HG02623 (cell line): ENCODE measurements around the gene AGR3.
"Not testable (repeated sequence)": the region's sequence is repeated elsewhere in the genome, so short reads cannot be mapped to it uniquely, and the experiment has no call there.

Experiments used
- ATAC-seq: cut with Tn5 transposase; IDR thresholded peaks from one replicate; pipeline ENCODE4 v1.9.1; 2021; ENCODE audit warnings: moderate library complexity; ENCODE audit not compliant: unreplicated experiment

Gene AGR3

DNA sequence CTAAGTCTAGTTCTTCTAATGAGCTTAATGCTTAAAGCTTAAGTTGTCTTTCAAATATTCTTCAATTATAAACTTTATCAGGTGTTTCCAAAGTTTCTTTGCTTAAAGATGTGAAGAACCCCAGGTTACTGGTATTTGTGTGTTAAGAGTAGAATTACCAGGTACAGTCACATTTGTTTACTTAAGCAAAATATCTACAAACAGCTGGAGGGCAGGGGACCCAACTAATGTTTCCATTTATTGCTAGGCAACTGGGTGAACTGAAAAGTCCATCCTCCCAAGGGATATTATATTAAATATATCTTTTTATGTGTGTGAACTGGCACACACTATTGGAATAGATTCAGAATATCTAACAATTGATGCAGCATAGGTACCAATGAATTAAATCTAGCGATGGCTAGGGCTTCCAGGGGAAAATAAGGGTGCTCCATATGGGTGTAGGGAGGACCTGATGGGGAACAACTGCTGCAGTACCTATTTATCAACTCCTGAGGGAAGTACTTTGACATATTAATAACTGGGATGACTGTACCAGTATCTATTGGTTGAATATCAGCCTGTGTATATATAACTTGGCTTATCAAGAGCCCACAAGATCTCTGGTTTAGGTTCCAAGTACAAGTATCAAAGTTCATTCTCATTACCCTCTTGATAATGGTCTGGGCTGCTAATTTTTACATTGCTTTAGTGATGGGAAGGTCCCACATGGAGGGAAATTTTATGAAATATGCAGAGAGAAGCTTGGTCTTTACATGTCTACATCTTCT lies 10.3 kb upstream of the AGR3 start:
- no peak for ATAC-seq

GRCh38 chr7:16891338-16891737 lies 9.6 kb upstream of the AGR3 start:
- peak; percentile 57 for ATAC-seq

GRCh38 chr7:16889851-16890415 lies 8.2 kb upstream of the AGR3 start:
- ATAC-seq = no peak

- ATAC-seq = no peak
Observed at GRCh38 chr7:16889305-16889704, 7.5 kb upstream of the AGR3 start.

DNA sequence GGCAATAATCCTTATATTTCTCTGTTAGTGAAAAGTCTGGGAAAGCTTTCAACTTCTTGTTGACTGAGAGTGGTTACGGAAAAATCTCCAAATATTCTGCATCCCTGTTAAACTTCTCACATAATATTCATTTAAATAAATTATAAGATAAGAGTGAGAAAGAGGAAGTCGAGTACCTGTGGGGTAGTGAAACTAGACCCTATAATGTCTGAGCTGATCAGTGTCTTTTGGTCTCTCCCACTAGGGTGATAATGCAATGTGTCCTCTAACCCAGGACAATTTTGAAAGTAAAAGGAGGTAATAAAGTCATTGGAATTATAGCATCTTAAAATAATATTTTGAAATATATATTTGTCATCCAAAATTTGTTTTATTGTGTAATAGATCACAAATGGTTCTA lies 2.1 kb upstream of the AGR3 start:
- ATAC-seq = no peak

DNA sequence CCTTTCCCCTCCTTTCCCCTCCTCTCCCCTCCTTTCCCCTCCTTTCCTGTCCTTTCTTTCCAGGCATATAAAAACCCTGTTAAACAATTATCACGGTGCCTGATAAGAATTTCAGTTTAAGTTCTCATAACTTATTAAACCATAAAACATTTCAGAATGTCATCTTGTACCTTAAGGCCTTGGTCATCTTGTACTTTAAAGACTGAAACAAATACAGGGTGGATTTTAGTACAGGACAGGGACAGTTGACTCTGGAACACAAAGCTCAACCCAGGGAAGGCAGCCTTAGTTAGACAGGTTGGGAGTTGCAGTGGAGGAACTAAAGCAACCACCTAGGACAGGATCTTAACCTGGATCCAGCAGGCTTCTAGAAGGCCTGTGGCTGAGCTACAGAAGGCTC lies 1.2 kb downstream of the AGR3 start:
- ATAC-seq = no peak

DNA sequence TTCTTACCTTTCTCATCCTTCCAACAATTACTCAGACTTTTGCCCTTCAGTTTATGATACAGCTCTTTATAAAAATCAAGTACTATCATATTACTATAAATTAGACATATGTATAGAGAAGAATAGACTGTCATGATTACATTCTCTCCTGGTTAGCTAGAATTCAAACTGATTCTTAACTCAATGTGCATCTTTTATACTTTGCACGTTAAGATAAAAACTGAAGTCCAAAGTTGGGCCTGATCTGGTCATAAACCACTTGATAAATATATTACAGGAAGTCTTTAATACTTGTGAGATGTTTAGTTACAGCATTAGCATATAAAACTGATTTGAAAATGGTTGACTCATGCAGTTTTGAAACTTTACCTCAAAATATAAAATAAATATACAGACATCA lies 2.6 kb downstream of the AGR3 start:
- ATAC-seq = no peak

GRCh38 chr7:16875861-16876260 lies 5.9 kb downstream of the AGR3 start:
- no peak for ATAC-seq

DNA sequence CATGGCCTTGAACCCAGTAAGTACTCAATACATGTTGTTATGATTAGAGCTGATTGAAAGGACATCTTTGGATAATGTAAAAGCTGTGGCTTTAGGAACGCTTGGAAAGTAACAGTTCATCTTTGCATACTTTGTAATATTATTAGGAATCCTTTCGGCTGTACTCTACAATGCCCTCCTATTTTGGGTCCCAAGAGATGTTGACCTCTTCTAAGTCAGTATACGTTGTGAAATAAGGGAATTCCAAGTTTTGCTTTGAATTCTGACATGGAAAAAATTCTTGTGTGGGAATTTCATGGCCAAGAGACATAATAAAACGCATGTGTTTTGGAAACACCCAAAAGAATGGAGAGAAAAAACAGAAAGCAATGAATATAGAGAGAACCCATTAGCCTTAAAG lies 7.7 kb downstream of the AGR3 start:
- ATAC-seq = no peak

DNA sequence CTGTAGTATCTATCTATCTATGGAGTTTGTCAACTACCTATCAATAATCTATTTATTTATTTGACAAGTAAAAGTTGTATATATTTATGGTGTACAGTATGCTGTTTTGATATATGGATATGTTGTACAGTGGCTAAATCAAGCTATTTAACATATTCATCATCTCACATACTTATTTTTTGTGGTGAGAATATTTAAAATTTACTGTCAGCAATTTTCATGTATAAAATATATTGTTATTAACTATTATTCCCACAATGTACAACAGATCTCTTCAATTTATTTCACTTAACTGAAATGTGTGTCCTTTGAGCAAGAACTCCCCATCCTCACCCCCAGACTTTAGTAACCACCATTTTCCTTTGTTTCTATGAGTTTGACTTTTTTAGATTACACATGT lies 14.5 kb downstream of the AGR3 start:
- no peak for ATAC-seq

GRCh38 chr7:16853189-16853588 lies 28.6 kb downstream of the AGR3 start:
- ATAC-seq = not testable (repeated sequence)

- ATAC-seq = no peak
Observed at GRCh38 chr7:16851829-16852228, 30.0 kb downstream of the AGR3 start.

GRCh38 chr7:16850614-16851466 lies 30.9 kb downstream of the AGR3 start:
- ATAC-seq = no peak

DNA sequence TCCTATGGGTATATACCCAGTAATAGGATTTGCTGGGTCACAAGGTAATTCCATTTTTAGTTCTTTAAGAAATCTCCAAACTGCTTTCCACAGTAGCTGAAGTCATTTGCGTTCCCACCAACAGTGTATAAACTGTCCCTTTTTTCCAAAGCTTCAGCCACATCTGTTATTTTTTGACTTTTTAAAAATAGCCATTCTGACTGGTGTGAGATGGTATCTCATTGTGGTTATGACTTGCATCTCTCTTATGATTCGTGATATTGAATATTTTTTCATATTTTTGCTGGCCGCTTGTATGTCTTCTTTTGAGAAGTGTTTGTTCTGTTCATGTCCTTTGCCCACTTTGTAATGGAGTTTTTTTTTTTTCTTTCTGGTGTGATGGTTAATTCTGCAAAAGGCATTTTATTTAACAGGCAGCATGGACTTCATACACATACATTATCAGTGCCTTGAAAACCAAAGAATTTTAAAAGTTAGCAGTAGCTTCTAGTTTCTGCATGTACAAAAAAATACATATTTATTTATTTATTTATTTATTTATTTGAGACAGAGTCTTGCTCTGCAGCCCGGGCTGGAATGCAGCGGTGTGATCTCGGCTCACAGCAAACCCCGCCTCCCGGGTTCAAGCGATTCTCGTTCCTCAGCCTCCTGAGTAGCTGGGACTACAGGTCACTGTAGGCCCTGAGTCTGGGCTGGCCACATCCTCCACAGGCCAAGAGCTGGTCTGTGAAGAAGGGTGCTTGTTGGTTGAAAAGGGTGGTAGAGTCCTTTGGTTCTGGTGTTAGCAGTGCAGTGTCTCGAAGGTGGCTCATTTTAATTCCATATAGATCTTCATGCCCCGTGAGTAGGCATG lies 32.3 kb downstream of the AGR3 start:
- ATAC-seq = no peak

- no peak for ATAC-seq
Observed at GRCh38 chr7:16847381-16847860, 34.4 kb downstream of the AGR3 start.

- ATAC-seq = no peak
Observed at GRCh38 chr7:16846601-16847165, 35.1 kb downstream of the AGR3 start.

DNA sequence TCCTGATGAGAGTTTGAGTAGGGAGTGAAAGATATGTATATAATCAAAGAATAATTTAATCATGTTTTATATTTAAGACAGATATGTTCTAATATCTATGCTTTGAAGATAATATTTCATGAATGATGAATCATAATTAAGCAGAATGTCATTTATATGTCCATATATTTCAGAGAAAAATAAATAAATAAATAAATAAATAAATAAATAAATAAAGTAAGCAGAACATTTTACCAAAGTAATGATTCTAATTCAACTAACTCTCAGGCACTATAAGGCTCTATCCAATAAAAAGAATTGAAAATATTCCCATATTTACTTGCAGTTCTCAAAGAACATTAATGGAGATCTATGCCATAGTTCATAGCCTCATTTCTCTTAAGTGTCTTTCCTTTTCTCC lies 36.0 kb downstream of the AGR3 start:
- no peak for ATAC-seq

DNA sequence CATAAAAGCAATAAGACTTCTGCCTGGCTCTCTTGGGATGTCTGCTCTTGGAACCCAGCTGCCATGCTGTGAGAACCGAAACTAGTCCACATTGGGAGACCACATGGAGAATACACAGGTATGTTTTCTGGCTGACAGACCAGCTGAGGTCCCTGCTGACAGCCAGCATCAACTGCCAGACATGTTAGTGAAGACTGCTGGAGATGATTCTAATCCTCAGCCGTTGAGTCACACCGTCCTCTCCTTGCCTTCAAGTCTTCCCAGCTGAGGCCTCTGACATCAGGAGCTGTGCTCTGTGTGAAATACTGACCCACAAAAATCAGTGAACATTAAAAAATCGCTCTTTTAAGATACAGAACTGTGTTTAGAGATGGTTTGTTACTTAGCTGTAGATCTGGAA lies 40.1 kb downstream of the AGR3 start:
- ATAC-seq = no peak

DNA sequence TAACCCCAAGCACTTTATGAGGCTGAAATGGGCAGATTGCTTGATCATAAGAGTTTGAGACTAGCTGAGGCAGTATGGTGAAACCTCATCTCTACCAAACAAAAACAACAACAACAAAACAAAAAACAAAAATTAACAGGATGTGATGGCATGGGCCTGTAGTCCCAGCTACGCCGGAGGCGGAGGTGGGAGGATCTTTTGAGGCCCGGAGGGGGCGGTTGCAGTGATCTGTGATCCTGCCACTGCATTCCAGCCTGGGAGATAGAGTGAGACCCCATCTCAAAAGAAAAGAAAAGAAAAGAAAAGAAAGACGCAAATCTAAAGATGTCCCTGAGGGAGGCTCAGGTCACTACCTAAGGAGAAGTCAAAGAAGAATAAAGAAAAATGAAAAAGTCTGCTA lies 41.7 kb downstream of the AGR3 start:
- no peak for ATAC-seq

- no peak for ATAC-seq
Observed at GRCh38 chr7:16839646-16840045, 42.1 kb downstream of the AGR3 start.

DNA sequence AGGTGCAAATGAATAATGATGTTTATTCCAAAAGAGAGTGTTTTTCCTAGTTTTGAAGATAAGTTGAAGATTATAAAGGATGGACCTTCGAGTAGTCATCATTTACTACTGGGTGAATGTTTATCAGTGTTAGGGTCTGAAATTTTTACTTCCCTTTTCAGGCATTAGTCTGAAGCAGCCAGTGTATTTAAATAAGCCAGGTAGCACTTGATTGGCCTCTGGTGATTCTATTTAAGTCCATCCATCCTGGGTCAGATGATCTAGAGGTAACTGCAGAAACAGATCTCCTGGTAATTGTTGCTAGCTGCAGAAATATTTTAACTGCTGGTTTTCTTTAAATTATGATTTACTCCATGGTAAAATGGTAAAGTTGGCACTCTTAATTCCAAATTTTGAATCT lies 42.9 kb downstream of the AGR3 start:
- ATAC-seq = no peak
